OCI-M2 (cell line): ENCODE results near the gene DAZ1.
"Not testable (repeated sequence)": the region's sequence is repeated elsewhere in the genome, so short reads cannot be mapped to it uniquely, and the experiment has no call there.

Source experiments
- DNase-seq: peaks from one replicate; lab custom pipeline; 2025; ENCODE audit not compliant: unreplicated experiment; lab: John Stamatoyannopoulos, UW

Gene DAZ1

DNA sequence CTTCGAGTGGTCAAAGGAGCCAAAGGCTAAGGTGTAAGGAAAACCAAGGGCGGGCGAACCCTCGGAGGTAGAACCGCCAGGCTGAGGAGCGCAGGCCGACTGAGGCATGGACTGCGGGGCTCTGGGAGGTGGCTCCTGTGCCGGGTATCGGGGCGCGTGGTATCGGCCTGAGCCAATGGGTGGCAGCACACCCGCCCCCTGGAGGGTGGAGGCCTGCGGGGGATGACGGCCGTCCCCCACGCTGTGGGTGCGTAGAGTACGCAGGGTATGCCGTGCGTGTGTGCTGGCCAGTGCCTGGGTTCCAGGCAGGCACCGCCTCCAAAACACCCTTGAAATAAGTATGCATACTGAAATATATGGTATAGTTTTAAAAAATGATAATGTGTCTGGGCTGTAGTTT lies at the start of gene DAZ1:
DAZ1 (minus strand) TSS at position 101 of the 400 bp plus-strand sequence. CDS start 208 bp downstream, outside the sequence.
- not testable (repeated sequence) for DNase-seq

DNA sequence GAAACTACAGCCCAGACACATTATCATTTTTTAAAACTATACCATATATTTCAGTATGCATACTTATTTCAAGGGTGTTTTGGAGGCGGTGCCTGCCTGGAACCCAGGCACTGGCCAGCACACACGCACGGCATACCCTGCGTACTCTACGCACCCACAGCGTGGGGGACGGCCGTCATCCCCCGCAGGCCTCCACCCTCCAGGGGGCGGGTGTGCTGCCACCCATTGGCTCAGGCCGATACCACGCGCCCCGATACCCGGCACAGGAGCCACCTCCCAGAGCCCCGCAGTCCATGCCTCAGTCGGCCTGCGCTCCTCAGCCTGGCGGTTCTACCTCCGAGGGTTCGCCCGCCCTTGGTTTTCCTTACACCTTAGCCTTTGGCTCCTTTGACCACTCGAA lies 20.4 kb upstream of the DAZ1 start, which contains the start of gene DAZ2:
DAZ2 (plus strand) TSS at position 301 of the 400 bp plus-strand sequence. CDS start 208 bp downstream, outside the sequence.
- DNase-seq: not testable (repeated sequence)

GRCh38 chrY:23210681-23211080 lies 11.9 kb upstream of the DAZ1 start:
- not testable (repeated sequence) for DNase-seq

DNA sequence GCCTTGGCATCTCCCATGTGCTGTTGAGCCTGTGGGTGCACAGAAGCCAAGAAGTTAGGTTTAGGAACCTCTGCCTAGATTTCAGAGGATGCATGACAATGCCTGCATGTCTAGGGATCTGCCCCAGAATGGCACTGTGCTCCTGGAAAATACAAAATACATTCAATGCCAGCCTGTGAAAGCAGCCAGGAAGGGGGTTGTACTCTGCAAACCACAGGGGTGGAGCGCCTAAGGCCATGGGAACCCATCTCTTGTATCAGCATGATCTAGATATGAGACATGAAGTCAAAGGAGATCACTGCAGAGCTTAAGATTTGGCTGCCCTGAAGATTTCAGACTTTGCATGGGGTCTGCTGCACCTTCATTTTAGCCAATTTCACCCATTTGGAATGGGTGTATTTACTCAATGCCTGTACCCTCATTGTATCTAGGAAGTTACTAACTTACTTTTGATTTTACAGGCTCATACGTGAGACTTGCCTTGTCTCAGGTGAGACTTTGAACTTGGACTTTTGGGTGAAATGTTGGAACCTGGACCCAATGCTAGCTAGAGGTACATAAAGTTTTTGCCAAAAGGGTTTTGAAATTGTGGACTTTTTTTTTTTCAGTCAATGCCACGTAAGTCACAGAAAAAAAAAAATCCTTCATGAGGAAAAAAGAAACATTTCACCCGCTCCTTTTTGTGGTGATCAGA lies 11.1 kb upstream of the DAZ1 start:
- not testable (repeated sequence) for DNase-seq

DNA sequence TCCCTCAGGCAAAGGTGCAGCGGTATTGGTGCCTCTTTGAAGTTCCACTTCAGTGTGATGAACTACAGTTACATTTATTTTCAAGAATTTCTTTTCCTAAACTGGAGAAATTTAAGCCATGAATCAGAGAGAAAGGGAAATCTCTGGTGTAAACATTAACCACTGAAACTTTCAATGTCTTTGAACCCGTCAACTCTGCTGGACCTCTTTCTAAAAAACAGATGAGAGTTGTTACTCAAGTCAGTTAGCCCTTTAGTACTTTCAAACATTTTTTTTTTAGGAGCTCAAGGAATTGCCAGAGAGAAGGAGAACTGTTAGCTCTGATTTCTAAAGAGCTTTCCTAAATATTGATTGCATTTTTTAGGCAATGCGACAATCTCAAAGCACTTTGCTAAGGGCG lies 8.6 kb upstream of the DAZ1 start:
- DNase-seq: not testable (repeated sequence)
